Activated naive CD4-positive, alpha-beta T cell treated with anti-CD3 and anti-CD28 coated beads for 36 hours (primary cell): Measurements from ENCODE around the gene GALNT18. TPM values are rescaled to one million over a fixed set of nuclear protein-coding genes. Genes with fewer than 3 reads are reported as not detected.

Experiments
- CTCF ChIA-PET: fragments of 350-600 bp; sonication (Branson Sonifier 250); formaldehyde crosslinking; loops from one replicate; lab custom pipeline; 2021; ENCODE audit warnings: antibody characterized with exemption; lab: Charles Lee
- DNase-seq: peaks from one replicate; pipeline ENCODE4 v3.0.0-alpha.2; 2020
- H3K27ac Mint-ChIP-seq: one replicate; pipeline ENCODE4 v1.8.0; 2021; ENCODE audit warnings: mild to moderate bottlenecking, mixed read lengths
- H3K27me3 Mint-ChIP-seq: one replicate; pipeline ENCODE4 v1.8.0; 2021; ENCODE audit warnings: low read depth, mixed read lengths
- H3K36me3 Mint-ChIP-seq: one replicate; pipeline ENCODE4 v1.8.0; 2021; ENCODE audit warnings: low read depth, mixed read lengths
- H3K4me1 Mint-ChIP-seq: one replicate; pipeline ENCODE4 v1.8.0; 2021; ENCODE audit warnings: low read depth, mixed read lengths
- H3K4me3 Mint-ChIP-seq: one replicate; pipeline ENCODE4 v1.8.0; 2021; ENCODE audit warnings: mild to moderate bottlenecking, moderate library complexity, mixed read lengths
- H3K9me3 Mint-ChIP-seq: one replicate; pipeline ENCODE4 v1.8.0; 2021; ENCODE audit warnings: mixed read lengths
- intact Hi-C: fragments of 100-400 bp; cut with micrococcal nuclease; formaldehyde crosslinking; loops from one replicate; pipeline ENCODE4 v1.15.1; 2023
- total RNA-seq, 2 experiments: library from RNA; stranded (reverse); gene quantifications; one replicate each; pipeline ENCODE4 v1.2.3, GENCODE V29; 2021

Gene GALNT18
- total RNA-seq, 2 experiments from 2014 or later: 4.3 to 4.7 TPM

GRCh38 chr11:11602011-11602410 is 19.8 kb downstream of the GALNT18 start:
- intact Hi-C loops: no loop called here
- Mint-ChIP-seq H3K36me3 (no peaks in the 10 kb centered on the region), H3K4me1 (no peaks in the 10 kb centered on the region), H3K27ac (no peak overlapping the region), H3K9me3 (peaks cover 3% of the 10 kb centered on the region), H3K27me3 (peaks cover 10% of the 10 kb centered on the region), H3K4me3 (no peak overlapping the region)
- CTCF ChIA-PET: no interaction called here
- no peak for DNase-seq

DNA sequence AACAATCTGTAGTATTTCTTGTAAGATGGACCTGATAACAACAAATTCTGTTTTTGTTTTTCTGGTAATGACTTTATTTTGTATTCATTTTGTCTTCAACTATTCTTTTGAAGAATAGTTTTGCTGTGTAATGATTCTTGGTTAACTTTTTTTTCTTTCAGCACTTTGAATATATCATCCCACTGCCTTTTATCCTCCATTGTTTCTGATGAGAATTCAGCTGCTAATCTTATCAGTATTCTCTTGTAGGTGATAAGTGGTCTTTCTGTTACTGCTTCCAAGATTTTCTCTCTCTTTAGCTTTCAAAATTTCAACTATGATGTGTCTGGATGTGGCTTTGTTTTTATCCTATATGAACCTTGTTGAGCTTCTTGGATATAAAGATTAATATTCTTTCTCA is 21.5 kb downstream of the GALNT18 start:
- DNase-seq: no peak
- Mint-ChIP-seq H3K9me3 (peaks cover 3% of the 10 kb centered on the region), H3K27me3 (peaks cover 10% of the 10 kb centered on the region), H3K4me1 (no peaks in the 10 kb centered on the region), H3K27ac (no peak overlapping the region), H3K4me3 (no peak overlapping the region), H3K36me3 (no peaks in the 10 kb centered on the region)
- CTCF ChIA-PET: no interaction called here
- intact Hi-C loops: no loop called here

- DNase-seq: no peak
- Mint-ChIP-seq H3K27ac (no peak overlapping the region), H3K4me1 (no peaks in the 10 kb centered on the region), H3K4me3 (no peak overlapping the region), H3K36me3 (no peaks in the 10 kb centered on the region), H3K9me3 (peaks cover 3% of the 10 kb centered on the region), H3K27me3 (peaks cover 10% of the 10 kb centered on the region)
- intact Hi-C loops: no loop called here
- CTCF ChIA-PET: no interaction called here
Measured at GRCh38 chr11:11598243-11598642, 23.6 kb downstream of the GALNT18 start.

- intact Hi-C loops: no loop called here
- Mint-ChIP-seq H3K27me3 (peaks cover 5% of the 10 kb centered on the region), H3K4me1 (no peaks in the 10 kb centered on the region), H3K27ac (no peak overlapping the region), H3K4me3 (no peak overlapping the region), H3K36me3 (no peaks in the 10 kb centered on the region), H3K9me3 (no peaks in the 10 kb centered on the region)
- no peak for DNase-seq
- CTCF ChIA-PET: no interaction called here
Measured at GRCh38 chr11:11594162-11594561, 27.6 kb downstream of the GALNT18 start.

DNA sequence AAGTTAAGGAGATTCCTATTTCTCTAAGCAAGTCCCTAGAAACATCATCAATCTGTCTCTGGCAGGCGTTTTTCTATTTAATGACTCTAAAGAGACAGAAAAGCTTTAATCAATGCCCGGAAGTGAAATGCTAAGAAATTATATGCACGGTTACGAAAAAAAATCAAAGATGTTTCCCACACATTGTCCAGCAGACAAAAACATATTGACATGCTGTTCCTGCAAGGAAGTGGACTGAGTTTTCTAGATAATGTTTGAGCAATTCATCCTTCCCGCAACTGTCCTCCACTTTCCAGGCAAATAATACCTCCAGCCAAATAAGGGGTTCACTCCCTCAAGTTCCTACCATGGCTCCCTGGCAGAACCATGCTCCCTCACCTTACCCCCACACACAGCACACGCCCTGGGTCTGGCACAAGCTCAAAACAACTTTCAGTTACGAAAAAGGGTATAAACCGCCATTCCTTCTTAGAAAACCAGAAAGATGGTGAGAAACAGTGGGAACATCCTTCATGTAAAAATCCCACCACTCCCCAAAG is 29.6 kb downstream of the GALNT18 start:
- H3K36me3 Mint-ChIP-seq: no peaks in the 10 kb centered on the region
- no peaks in the 10 kb centered on the region for H3K4me1 Mint-ChIP-seq
- no peak overlapping the region for H3K27ac Mint-ChIP-seq
- CTCF ChIA-PET: interaction anchor here (0.6 kb wide), 1 partner anchor 493 kb away, joined by 4 read pairs; no protein-coding TSS in a partner anchor
- no peaks in the 10 kb centered on the region for H3K9me3 Mint-ChIP-seq
- intact Hi-C loops: no loop called here
- no peak for DNase-seq
- no peak overlapping the region for H3K4me3 Mint-ChIP-seq
- H3K27me3 Mint-ChIP-seq: peaks cover 3% of the 10 kb centered on the region

DNA sequence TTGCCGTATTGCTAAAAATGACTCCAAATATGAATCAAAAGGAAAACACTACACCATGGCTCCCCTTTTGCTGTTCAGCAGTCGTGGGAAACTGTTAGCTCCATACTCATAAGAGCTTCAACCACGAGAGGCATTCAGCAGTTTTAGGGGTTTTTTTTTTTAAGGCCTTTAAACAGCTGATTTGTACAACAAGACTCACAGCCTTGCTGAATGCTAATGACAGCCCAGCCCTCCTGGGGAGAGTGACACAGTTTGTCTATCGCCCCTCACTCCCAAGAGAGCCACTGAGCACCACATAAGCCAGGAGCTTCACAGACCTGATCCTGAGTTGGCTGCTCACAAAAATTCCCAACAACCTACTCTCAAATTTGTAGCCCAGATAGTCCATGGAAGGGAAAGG is 32.4 kb downstream of the GALNT18 start:
- peaks cover 3% of the 10 kb centered on the region for H3K27me3 Mint-ChIP-seq
- no peaks in the 10 kb centered on the region for H3K36me3 Mint-ChIP-seq
- no peaks in the 10 kb centered on the region for H3K9me3 Mint-ChIP-seq
- CTCF ChIA-PET: no interaction called here
- intact Hi-C loops: no loop called here
- no peak overlapping the region for H3K4me3 Mint-ChIP-seq
- H3K27ac Mint-ChIP-seq: no peak overlapping the region
- no peak for DNase-seq
- H3K4me1 Mint-ChIP-seq: no peaks in the 10 kb centered on the region

DNA sequence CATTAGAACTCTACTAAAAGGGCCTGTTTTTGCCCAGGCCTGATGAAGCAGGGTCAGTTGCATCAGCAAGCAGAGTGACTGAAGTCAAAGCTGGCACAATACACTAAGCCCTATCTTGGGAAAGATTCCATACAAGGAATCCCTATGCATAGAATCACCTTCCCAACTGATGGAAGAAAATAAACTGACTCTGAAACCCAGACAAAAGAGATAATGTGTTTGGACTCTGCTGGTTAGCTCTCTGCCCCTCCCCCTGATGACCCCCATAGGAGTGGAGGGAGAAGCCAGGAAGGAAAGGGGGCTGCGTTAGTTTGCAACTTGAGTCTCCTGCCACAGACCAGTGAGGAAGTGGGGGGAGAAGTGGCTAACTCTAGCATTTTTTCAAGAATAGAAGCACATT is 32.9 kb downstream of the GALNT18 start:
- Mint-ChIP-seq H3K4me1 (no peaks in the 10 kb centered on the region), H3K27me3 (peaks cover 3% of the 10 kb centered on the region), H3K27ac (no peak overlapping the region), H3K4me3 (no peak overlapping the region), H3K36me3 (no peaks in the 10 kb centered on the region), H3K9me3 (no peaks in the 10 kb centered on the region)
- intact Hi-C loops: no loop called here
- DNase-seq: no peak
- CTCF ChIA-PET: no interaction called here

GRCh38 chr11:11588243-11588642 is 33.6 kb downstream of the GALNT18 start:
- Mint-ChIP-seq H3K27me3 (peaks cover 3% of the 10 kb centered on the region), H3K9me3 (no peaks in the 10 kb centered on the region), H3K36me3 (no peaks in the 10 kb centered on the region), H3K27ac (no peak overlapping the region), H3K4me1 (no peaks in the 10 kb centered on the region), H3K4me3 (no peak overlapping the region)
- CTCF ChIA-PET: no interaction called here
- no peak for DNase-seq
- intact Hi-C loops: no loop called here

DNA sequence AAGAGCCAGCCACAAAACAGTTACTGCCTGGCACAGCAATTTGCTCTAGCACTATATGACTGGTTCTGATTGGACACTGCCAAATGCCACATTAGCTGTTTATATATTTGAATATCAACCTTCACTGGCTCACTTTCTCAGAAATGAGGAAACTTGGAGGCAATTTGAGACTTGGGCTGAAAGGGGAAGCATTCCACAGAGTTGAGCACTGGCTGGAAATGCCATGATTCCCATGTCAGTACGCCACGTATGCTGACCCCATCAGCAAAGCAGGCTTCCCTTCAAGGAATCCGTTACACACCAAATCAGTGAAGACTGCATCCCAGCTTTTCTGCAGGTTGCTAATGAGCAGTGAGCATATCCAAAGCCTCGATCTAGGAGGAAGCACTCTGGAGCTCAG is 34.7 kb downstream of the GALNT18 start:
- Mint-ChIP-seq H3K4me1 (no peaks in the 10 kb centered on the region), H3K9me3 (no peaks in the 10 kb centered on the region), H3K4me3 (no peak overlapping the region), H3K36me3 (no peaks in the 10 kb centered on the region), H3K27me3 (peaks cover under 1% of the 10 kb centered on the region), H3K27ac (no peak overlapping the region)
- DNase-seq: no peak
- intact Hi-C loops: no loop called here
- CTCF ChIA-PET: no interaction called here

- H3K4me1 Mint-ChIP-seq: no peaks in the 10 kb centered on the region
- H3K36me3 Mint-ChIP-seq: no peaks in the 10 kb centered on the region
- CTCF ChIA-PET: no interaction called here
- H3K4me3 Mint-ChIP-seq: no peak overlapping the region
- DNase-seq: no peak
- H3K9me3 Mint-ChIP-seq: no peaks in the 10 kb centered on the region
- intact Hi-C loops: no loop called here
- no peak overlapping the region for H3K27ac Mint-ChIP-seq
- H3K27me3 Mint-ChIP-seq: no peaks in the 10 kb centered on the region
Measured at GRCh38 chr11:11586465-11586864, 35.3 kb downstream of the GALNT18 start.

DNA sequence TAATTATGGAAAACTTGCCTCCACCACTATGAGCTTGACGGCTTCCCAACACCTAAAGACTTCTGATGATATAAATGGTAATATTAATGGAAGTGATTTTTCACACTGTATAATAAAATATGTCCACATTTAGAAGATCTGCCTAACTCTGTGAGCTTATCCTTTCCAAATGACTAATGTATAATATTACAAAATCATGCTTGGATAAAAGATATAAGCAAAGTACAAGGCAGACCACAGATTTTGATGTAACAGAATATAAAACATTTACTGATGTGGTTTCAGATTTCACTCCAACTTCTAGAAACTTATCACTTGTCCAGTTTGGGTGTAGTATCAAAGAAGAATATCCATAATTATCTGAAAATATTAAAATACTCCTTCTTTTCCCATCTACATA is 36.9 kb downstream of the GALNT18 start:
- Mint-ChIP-seq H3K4me3 (no peak overlapping the region), H3K9me3 (no peaks in the 10 kb centered on the region), H3K27ac (no peak overlapping the region), H3K36me3 (no peaks in the 10 kb centered on the region), H3K4me1 (no peaks in the 10 kb centered on the region), H3K27me3 (no peaks in the 10 kb centered on the region)
- intact Hi-C loops: no loop called here
- CTCF ChIA-PET: interaction anchor here (1.0 kb wide), 1 partner anchor 27 kb away, joined by 3 read pairs; no protein-coding TSS in a partner anchor
- DNase-seq: no peak

GRCh38 chr11:11584530-11584810 is 37.3 kb downstream of the GALNT18 start:
- H3K9me3 Mint-ChIP-seq: no peaks in the 10 kb centered on the region
- intact Hi-C loops: no loop called here
- no peak overlapping the region for H3K27ac Mint-ChIP-seq
- H3K27me3 Mint-ChIP-seq: no peaks in the 10 kb centered on the region
- no peaks in the 10 kb centered on the region for H3K4me1 Mint-ChIP-seq
- CTCF ChIA-PET: interaction anchor here (1.0 kb wide), 1 partner anchor 26 kb away, joined by 3 read pairs; no protein-coding TSS in a partner anchor
- DNase-seq: no peak
- no peak overlapping the region for H3K4me3 Mint-ChIP-seq
- no peaks in the 10 kb centered on the region for H3K36me3 Mint-ChIP-seq

DNA sequence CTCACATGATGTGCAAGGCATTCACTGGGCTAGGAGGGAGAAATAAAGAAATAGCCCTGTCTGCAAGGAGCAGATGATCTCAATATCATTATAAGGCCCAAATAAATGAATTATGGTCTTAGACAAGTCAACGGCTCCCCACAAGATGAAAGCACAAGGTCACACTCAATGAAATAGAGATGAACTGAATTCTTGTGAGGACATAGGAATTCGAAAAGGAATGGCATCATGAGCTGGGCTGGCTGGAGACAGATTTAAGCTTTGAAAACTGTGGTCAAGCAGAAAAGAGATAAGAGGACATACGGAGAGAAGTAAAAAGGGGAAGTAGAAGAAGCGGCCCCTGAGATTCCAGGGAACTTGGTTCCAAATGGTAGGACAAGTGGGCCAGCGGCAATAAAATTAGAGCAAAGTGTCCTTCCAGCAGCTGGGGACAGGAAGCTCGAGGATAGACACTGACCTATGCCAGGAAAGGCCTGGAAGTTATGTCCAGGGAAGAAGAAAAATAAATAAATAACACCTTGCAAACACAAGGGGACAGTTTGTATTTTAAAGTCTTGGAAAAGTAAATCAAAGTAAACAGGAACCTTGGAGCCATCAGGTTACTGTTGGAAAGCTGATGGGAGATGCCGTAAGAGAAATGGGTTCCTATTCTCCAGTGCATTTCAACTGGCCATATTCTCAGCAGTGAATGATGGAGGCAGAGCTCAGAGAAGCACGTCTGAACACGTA is 37.8 kb downstream of the GALNT18 start:
- intact Hi-C loops: no loop called here
- Mint-ChIP-seq H3K36me3 (no peaks in the 10 kb centered on the region), H3K9me3 (no peaks in the 10 kb centered on the region), H3K27ac (no peak overlapping the region), H3K4me1 (no peaks in the 10 kb centered on the region), H3K4me3 (no peak overlapping the region), H3K27me3 (no peaks in the 10 kb centered on the region)
- CTCF ChIA-PET: interaction anchor here (1.0 kb wide), 1 partner anchor 26 kb away, joined by 3 read pairs; no protein-coding TSS in a partner anchor
- no peak for DNase-seq
